Endothelial cell of umbilical vein (primary cell): Measurements from ENCODE around the gene CHCHD3. TPM values are rescaled to one million over a fixed set of nuclear protein-coding genes. Genes with fewer than 3 reads are reported as not detected.

ENCODE experiments used
- BruUV-seq: library from RNA; stranded (reverse); fragments of 400-500 nt; replicated peaks from 2 replicates; lab custom pipeline; 2021; lab: Mats Ljungman, UMichigan
- CTCF ChIA-PET: fragments of 300-600, 350-600 bp; sonication (Branson Sonifier 250); formaldehyde crosslinking; loops from one replicate; lab custom pipeline; 2021; ENCODE audit warnings: antibody characterized with exemption, inconsistent platforms; lab: Charles Lee
- POLR2A ChIA-PET: fragments of 300-600, 350-600 bp; sonication (Branson Sonifier 250); formaldehyde crosslinking; loops from one replicate; lab custom pipeline; 2021; ENCODE audit warnings: antibody characterized with exemption, inconsistent platforms; lab: Charles Lee
- DNase-seq: peaks from one replicate; pipeline ENCODE4 v3.0.0-alpha.2; 2011; ENCODE audit warnings: low read depth, low spot score
- FAIRE-seq: peaks from 2 replicates; lab custom pipeline; 2011; peaks lifted over from hg19 to GRCh38; lab: Jason Lieb, UNC
- H2AFZ ChIP-seq: 2 replicates; pipeline ENCODE4 v1.6.0; 2012; ENCODE audit warnings: low read depth, low read length, control low read depth, inconsistent platforms
- H3K27ac ChIP-seq: 2 replicates; pipeline ENCODE4 v1.5.1; 2011; ENCODE audit warnings: low read depth, mild to moderate bottlenecking, control low read depth, low read length, moderate library complexity; ENCODE audit not compliant: insufficient read depth
- H3K27me3 ChIP-seq, 2 experiments: 2 replicates each; pipeline versions ENCODE4 v1.6.0 to v1.6.1; 2011; ENCODE audit warnings: low read length in 2 of 2, mixed read lengths in 1 of 2; ENCODE audit not compliant: control insufficient read depth in 2 of 2, insufficient read depth in 2 of 2
- H3K36me3 ChIP-seq, 2 experiments: 2 replicates in 1 of 2; 3 replicates in 1 of 2; pipeline ENCODE4 v1.5.1; 2011; ENCODE audit warnings: low read length in 2 of 2, mild to moderate bottlenecking in 1 of 2, moderate library complexity in 1 of 2; ENCODE audit not compliant: control insufficient read depth in 2 of 2, insufficient read depth in 2 of 2; ENCODE audit errors: extremely low read depth in 1 of 2
- H3K4me1 ChIP-seq: 3 replicates; pipeline ENCODE4 v1.5.1; 2011; ENCODE audit warnings: mild to moderate bottlenecking, low read length; ENCODE audit not compliant: control insufficient read depth, insufficient read depth; ENCODE audit errors: extremely low read depth
- H3K4me2 ChIP-seq: 2 replicates; pipeline ENCODE4 v1.6.1; 2011; ENCODE audit warnings: low read length, control low read depth, mixed read lengths; ENCODE audit not compliant: insufficient read depth
- H3K4me3 ChIP-seq, 3 experiments: fragments of 200-600 bp in 1 of 3; sonication (generic), shearing (Covaris generic) in 1 of 3; replicated peaks in 1 of 3; 2 replicates each; pipeline ENCODE4 v1.5.1; 2011 to 2016; ENCODE audit warnings: control low read depth in 3 of 3, low read length in 3 of 3, mild to moderate bottlenecking in 2 of 3, inconsistent platforms in 1 of 3, low read depth in 1 of 3, moderate library complexity in 1 of 3; ENCODE audit not compliant: insufficient read depth in 1 of 3
- H3K79me2 ChIP-seq: 2 replicates; pipeline ENCODE4 v1.6.0; 2012; ENCODE audit warnings: low read length, inconsistent platforms; ENCODE audit not compliant: control insufficient read depth, insufficient read depth
- H3K9ac ChIP-seq: replicated peaks from 2 replicates; pipeline ENCODE3; 2011; ENCODE audit warnings: low read length, control low read depth; ENCODE audit not compliant: insufficient read depth; ENCODE audit errors: extremely low read depth
- H3K9me1 ChIP-seq: replicated peaks from 3 replicates; pipeline ENCODE4 v1.6.0; 2011; ENCODE audit warnings: mild to moderate bottlenecking, low read length; ENCODE audit not compliant: control insufficient read depth, insufficient read depth; ENCODE audit errors: extremely low read depth
- H3K9me3 ChIP-seq: replicated peaks from 2 replicates; pipeline ENCODE4 v1.5.1; 2012; ENCODE audit warnings: low read length, inconsistent platforms; ENCODE audit not compliant: control insufficient read depth, insufficient read depth
- H4K20me1 ChIP-seq: replicated peaks from 2 replicates; pipeline ENCODE3; 2011; ENCODE audit warnings: mild to moderate bottlenecking, low read length; ENCODE audit not compliant: control insufficient read depth, insufficient read depth; ENCODE audit errors: extremely low read depth
- EZH2 ChIP-seq: IDR thresholded peaks from 2 replicates; pipeline ENCODE4 v1.6.1; 2012; ENCODE audit warnings: borderline replicate concordance, low read depth, mild to moderate bottlenecking, moderate library complexity, low read length, inconsistent platforms; ENCODE audit not compliant: severe bottlenecking
- FOS ChIP-seq: IDR thresholded peaks from 2 replicates; pipeline ENCODE4 v1.6.1; 2011; ENCODE audit warnings: mild to moderate bottlenecking, low read length, moderate library complexity, borderline replicate concordance; ENCODE audit not compliant: insufficient read depth
- GATA2 ChIP-seq: IDR thresholded peaks from 2 replicates; pipeline ENCODE4 v1.7.0; 2011; ENCODE audit warnings: low read depth, mild to moderate bottlenecking, moderate library complexity, mixed read lengths, low read length; ENCODE audit not compliant: insufficient read length, insufficient read depth
- JUN ChIP-seq: IDR thresholded peaks from 2 replicates; pipeline ENCODE4 v1.6.1; 2011; ENCODE audit warnings: borderline replicate concordance, low read depth; ENCODE audit not compliant: insufficient read length, insufficient read depth
- MYC ChIP-seq: IDR thresholded peaks from one replicate; pipeline ENCODE4 v1.6.1; 2011; ENCODE audit warnings: mild to moderate bottlenecking, low read depth, low read length
- POLR2A ChIP-seq: IDR thresholded peaks from 2 replicates; pipeline ENCODE4 v1.6.1; 2012; ENCODE audit warnings: low read depth, mild to moderate bottlenecking, control low read depth, low read length
- POLR2AphosphoS5 ChIP-seq: IDR thresholded peaks from 2 replicates; pipeline ENCODE4 v1.6.1; 2012; ENCODE audit warnings: low read depth, mild to moderate bottlenecking, control low read depth, low read length, moderate library complexity; ENCODE audit not compliant: insufficient read depth
- dilution Hi-C: fragments of 300-500 bp; cut with MboI; formaldehyde crosslinking; loops from one replicate; pipeline ENCODE4 v1.15.0; 2019; ENCODE audit warnings: low sequenced_read_pairs; ENCODE audit not compliant: extremely low pct_ligation_motif_present
- intact Hi-C: fragments of 100-400 bp; cut with micrococcal nuclease; formaldehyde crosslinking; loops from one replicate; pipeline ENCODE4 v1.10.0; 2022
- polyA plus RNA-seq, 4 experiments: library from polyadenylated mRNA; depleted of rRNA in 3 of 4; stranded (reverse) in 3 of 4; unstranded in 1 of 4; fragments of >200 nt; gene quantifications; 2 replicates each; pipeline versions ENCODE4 v1.2.1 to v1.2.3, GENCODE V29; 2011 to 2012; ENCODE audit warnings: missing spikeins in 1 of 4
- total RNA-seq: library from RNA; stranded (reverse); gene quantifications from 2 replicates; pipeline ENCODE4 v1.2.3, GENCODE V29; 2021
- TF ChIP-seq, protein P1 (sequence below), 2 donors: IDR thresholded peaks; 1 replicate in 1 of 2; 2 replicates in 1 of 2; pipeline ENCODE4 v1.5.1; 2011; ENCODE audit warnings: low read length in 2 of 2, mild to moderate bottlenecking in 2 of 2, moderate library complexity in 2 of 2, control low read depth in 1 of 2, inconsistent platforms in 1 of 2, low read depth in 1 of 2; ENCODE audit not compliant: insufficient read depth in 1 of 2; ENCODE audit errors: extremely low read depth in 1 of 2
- TF ChIP-seq, protein P2 (sequence below): IDR thresholded peaks from 2 replicates; pipeline ENCODE4 v1.6.1; 2011; ENCODE audit not compliant: insufficient read depth, insufficient read length

Gene CHCHD3
- total and polyA plus RNA-seq, 2 donors (not counting 3 experiments of a cell fraction or from before 2014, with no cell fraction given): 22.0 to 63.7 TPM

DNA sequence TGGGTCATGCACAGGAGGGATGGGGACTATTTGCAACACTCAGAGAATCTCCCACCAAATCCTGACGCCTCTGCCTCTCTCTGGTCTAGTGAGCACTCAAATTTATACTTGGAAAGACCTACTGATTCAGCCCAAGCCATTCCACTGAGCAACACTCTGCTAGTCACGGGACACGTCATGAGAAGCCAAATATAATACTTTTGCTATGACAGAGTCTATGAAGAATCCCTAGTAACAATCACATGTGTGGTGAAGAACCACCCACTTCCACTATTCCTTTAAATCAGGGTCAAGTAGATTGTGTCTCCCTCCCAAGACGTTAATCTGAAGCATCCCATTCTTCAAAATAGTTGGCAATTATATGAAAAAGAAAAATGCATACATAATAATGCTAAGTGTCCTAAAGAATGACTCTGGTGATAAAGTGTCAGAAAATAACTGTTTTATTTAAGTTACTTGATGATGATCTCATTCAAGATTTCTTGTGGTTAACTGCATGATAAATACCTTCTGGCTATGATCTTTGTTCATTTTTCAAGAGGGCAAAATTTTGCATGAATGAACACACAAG is 28.5 kb downstream of the CHCHD3 start:
- Histone ChIP-seq H3K27me3 (no peaks in the 10 kb centered on the region), H3K36me3 (no peaks in the 10 kb centered on the region), H3K9me3 (no peaks in the 10 kb centered on the region), H3K27ac (no peak overlapping the region), H4K20me1 (peaks cover 3% of the 10 kb centered on the region), H3K4me1 (no peaks in the 10 kb centered on the region), H3K9me1 (no peaks in the 10 kb centered on the region), H3K79me2 (peaks cover 61% of the 10 kb centered on the region), H2AFZ (no peak overlapping the region), H3K4me3 (no peak overlapping the region), H3K4me2 (no peak overlapping the region), H3K9ac (no peak overlapping the region)
- no peak for TF ChIP-seq POLR2A
- TF ChIP-seq, protein P1, sequence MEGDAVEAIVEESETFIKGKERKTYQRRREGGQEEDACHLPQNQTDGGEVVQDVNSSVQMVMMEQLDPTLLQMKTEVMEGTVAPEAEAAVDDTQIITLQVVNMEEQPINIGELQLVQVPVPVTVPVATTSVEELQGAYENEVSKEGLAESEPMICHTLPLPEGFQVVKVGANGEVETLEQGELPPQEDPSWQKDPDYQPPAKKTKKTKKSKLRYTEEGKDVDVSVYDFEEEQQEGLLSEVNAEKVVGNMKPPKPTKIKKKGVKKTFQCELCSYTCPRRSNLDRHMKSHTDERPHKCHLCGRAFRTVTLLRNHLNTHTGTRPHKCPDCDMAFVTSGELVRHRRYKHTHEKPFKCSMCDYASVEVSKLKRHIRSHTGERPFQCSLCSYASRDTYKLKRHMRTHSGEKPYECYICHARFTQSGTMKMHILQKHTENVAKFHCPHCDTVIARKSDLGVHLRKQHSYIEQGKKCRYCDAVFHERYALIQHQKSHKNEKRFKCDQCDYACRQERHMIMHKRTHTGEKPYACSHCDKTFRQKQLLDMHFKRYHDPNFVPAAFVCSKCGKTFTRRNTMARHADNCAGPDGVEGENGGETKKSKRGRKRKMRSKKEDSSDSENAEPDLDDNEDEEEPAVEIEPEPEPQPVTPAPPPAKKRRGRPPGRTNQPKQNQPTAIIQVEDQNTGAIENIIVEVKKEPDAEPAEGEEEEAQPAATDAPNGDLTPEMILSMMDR (IDR thresholded peaks at IDR 0.05; ENCODE audit: extremely low read depth in 1 of 2, insufficient read depth in 1 of 2, low read depth in 1 of 2, low read length in 2 of 2): no peak
- TF ChIP-seq POLR2AphosphoS5: no peak
- TF ChIP-seq EZH2: no peak
- no peak for TF ChIP-seq JUN
- TF ChIP-seq, protein P2, sequence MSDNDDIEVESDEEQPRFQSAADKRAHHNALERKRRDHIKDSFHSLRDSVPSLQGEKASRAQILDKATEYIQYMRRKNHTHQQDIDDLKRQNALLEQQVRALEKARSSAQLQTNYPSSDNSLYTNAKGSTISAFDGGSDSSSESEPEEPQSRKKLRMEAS: no peak
- TF ChIP-seq GATA2: no peak
- TF ChIP-seq MYC: no peak
- no peak for TF ChIP-seq FOS
- dilution Hi-C loops (no loop called here), intact Hi-C loops (no loop called here)
- ChIA-PET CTCF (no interaction called here), POLR2A (no interaction called here)
- DNase-seq: no peak
- FAIRE-seq: no peak
- no TSS peak for BruUV-seq
